NCI-H2227 treated with DMSO at 0.1 percent for 48 hours (cell line): ENCODE data around the gene SEPTIN5.
"Not testable (repeated sequence)": the region's sequence is repeated elsewhere in the genome, so short reads cannot be mapped to it uniquely, and the experiment has no call there.

Experiments
- DNase-seq: peaks from one replicate; lab custom pipeline; 2025; lab: John Stamatoyannopoulos, UW

The SEPTIN5 gene

DNA sequence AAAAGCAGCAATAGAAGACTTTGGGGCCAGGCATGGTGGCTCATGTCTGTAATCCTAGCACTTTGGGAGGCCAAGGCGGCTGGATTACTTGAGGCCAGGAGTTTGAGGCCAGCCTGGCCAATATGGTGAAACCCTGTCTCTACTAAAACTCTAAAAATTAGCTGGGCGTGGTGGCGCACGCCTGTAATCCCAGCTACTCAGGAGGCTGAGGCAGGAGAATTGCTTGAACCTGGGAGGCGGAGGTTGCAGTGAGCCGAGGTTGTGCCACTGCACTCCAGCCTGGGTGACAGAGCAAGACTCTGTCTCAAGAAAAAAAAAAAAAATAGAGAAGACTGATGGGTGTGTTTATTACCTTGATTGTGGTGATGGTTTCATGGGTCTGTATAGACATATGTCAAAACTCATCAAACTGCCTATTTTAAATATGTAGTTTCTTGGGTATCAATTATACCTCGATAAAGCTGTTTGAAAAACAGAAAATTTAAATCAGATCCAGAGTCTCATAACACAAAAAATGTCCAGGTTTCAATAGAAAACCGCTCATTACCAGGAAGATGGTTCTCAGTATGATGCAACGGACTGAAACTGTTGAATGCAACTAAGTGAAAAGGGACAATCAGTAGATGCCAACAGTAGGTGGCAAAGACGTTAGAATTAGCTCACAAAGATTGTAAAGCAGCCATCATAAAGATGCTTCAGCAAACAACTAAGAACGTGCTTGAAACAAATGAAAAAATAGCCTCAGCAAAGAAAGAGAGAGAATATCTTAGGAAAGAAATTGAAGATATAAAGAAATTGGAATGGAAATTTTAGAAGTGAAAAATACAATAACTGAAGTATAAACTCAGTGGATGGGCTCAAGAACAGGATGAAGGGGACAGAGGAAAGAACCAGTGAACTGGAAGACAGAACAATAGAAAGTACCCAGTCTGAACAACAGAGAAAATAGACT, 33.1 kb upstream of the SEPTIN5 start:
- DNase-seq = no peak

DNA sequence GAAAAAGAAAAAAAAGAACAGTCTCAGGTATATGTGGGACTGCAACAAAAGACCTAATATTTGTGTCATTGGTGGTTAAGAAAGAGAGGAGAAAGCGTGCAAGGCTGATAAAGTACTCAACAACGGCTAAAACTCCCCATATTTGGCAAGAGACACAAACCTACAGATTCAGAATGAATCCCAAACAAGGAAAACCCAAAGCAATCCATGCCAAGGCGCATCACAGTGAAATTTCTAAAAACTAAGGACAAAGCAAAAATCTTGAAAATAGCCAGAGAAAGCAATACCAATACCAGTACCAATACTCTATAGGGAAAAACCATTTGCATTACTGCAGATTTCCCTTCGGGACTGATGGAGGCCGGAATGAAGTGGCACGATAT, 32.4 kb upstream of the SEPTIN5 start:
- no peak for DNase-seq

- DNase-seq = no peak
Observed at GRCh38 chr22:19686946-19687345, 27.4 kb upstream of the SEPTIN5 start.

DNA sequence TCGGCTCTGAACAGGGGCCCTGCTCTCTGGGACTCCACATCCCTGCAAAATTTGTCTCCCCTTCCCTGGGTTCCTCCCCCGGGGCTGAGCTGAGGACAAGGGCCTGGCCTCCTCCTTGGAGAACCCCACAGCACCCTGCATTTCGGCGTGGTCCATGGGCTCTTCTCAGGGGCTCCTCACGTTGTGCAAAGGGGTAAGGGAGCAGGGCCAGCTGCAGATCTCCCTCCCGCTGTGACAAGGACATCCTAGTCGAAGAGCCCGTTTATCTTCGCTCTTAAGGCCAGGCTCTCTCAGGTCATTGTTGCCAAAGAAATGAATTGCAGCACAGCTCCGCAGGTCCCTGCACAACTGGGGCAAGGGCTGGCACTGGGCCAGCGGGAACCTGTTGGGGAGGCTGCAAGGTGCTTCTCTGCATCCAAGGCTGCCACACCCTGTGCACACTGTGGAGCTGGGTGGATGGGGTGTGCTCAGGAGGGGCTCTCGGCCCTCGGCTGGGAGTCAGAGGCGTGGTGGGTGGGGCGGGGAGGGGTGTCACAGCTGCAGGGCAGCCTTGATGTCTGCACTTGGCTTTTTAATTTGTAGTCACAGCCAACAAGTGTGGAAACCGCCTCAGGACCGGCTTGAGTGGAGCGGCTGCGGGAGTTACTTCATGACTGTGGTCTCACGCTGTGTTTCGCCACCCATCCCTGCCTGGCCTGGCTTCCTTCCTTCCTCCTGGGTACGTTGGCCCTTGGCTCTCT, 26.6 kb upstream of the SEPTIN5 start:
- DNase-seq = peak; percentile 7

GRCh38 chr22:19688301-19689290, 25.7 kb upstream of the SEPTIN5 start:
- no peak for DNase-seq

DNA sequence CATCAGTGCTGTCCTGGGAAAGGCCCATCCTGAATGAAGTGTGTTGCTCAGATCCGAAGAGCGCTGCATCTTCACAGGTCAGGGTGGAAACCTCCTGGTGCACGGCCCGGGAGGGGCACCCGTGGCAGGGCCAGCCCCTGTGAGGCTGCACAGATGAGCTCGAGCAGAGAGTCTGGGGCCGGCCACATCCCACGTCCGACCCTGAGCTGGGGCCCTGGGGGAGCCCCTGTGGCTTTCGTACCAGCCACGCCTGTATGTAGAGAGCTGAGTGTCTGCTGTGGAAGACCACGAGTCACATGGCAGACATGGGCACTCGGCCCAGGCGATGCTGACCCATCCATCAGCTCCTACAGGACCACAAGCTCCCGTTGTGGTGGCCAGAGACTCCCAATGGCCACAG, 24.9 kb upstream of the SEPTIN5 start:
- DNase-seq = no peak

- no peak for DNase-seq
Observed at GRCh38 chr22:19691007-19691720, 23.1 kb upstream of the SEPTIN5 start.

DNA sequence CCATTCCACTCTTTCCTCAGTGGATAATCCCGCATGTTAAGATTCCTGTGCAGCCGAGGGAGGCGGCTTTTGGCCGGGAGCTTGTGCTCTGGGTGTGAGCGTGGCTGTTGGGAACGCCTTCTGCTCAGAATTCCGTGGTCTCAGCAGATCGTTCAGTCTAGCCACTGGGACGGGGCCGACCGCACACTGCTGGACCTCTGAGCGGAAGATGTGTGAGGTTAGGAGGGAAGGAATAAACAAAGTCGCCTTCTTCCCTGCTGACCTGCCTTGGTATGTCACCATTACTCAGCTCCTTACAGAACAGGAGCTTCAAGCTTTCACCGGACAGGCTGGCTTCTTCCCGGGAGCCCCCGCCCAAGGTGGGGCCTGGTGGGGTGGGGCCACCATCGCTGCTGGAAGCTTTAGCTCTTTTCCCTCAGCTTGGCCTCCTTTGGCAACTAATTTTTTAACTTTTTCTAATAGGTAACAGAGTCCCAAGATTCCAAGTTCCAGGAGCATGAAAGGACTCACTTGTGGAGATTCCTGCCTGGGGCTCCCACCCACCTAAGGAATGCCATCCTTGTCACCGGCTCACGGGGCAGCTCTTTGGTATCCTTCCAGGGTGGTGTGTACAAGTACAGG, 22.5 kb upstream of the SEPTIN5 start:
- DNase-seq = no peak

DNA sequence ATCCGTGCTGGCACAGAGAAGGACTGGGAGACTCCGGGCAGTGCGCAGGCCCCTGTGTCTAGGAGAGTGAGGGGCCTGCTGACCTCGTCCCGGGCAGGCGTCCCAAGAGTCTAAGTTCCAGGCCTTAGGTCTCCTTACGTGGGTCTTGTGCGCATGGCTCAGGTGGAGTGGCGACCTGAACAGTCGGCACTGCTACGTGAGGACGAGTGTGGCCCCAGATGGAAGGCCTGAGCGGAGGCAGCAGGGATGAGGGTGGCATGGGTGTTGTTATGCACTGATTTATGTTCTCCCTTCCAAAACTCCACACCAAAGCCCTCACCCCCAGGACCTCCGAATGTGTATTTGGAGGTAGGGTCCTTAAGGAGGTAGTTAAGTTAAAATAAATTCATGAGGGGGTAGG, 20.7 kb upstream of the SEPTIN5 start:
- no peak for DNase-seq

DNA sequence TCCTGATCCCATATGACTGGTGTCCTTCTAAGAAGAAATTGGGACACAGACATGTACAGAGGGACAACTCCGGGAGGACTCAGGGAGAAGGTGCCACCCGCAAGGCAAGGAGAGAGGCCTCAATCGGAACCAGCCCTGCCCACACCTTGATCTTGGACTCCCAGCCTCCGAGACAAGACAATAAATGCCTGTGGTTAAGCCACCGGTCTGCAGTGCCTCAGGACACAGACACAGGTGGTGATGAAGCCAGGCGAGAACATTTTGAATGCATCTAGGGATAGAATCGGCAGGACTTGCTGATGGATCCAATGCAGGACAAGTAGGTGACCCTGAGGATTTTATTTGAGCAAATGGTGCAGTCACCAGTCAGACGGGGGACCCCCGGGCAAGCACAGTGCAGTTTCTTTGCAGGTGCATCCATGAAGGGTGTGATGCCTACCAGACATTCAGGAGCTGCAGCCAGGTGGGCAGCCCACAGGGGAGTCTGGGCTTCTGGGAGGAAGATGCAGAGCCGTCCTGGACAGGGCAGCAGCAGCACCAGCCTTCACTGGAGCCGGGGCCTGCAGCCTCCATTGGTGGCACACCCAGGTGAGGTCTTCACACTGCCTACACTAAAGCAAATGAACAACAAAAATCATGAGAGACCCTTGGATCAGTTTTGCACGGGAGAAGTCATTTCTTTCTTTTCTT, 20.2 kb upstream of the SEPTIN5 start:
- DNase-seq = no peak

- no peak for DNase-seq
Observed at GRCh38 chr22:19694696-19695095, 19.6 kb upstream of the SEPTIN5 start.

DNA sequence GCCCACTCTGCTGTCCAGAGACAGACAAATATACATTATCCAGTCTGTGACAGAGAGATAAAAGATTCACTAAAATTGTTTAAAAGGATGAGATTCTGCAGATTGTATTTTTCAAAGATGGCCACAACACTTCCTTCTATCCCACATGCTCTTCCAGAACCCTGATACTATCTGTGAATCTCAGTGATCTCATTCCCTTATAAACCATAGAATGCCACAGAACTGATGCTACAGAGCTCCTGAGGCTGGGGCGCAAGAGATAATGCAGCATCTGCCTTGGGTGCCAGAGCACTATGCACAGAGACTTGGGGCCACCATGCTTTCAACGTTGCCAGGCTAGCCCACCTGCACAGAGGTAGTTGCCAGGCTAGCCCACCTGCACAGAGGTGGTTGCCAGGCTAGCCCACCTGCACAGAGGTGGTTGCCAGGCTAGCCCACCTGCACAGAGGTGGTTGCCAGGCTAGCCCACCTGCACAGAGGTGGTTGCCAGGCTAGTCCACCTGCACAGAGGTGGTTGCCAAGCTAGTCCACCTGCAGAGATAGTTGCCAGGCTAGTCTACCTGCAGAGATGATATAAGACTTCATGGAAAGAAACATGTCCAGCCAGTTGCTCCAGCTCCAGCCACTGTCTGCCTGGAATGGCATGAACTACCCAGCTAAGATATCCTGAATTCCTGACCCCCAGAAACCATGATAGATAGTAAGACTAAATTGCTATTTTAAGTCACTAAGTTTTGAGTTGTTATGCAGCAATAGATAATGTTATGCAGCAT, 17.6 kb upstream of the SEPTIN5 start:
- no peak for DNase-seq

DNA sequence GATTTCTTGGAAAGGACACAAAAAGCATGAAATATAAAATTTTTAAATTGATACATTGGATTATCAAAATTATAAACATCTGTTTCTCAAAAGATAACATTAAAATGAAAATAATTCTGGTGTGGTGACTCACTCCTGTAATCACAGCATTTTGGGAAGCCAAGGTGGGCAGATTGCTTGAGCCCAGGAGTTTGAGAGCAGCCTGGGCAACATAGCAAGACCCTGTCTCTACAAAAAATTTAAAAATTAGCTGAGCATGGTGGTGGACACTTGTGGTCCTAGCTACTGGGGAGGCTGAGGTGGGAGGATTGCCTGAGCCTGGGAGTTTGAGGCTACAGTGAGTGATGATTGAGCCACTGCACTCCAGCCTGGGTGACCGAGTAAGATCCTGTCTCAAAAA, 16.4 kb upstream of the SEPTIN5 start:
- not testable (repeated sequence) for DNase-seq

GRCh38 chr22:19700790-19701419, 13.4 kb upstream of the SEPTIN5 start:
- DNase-seq = no peak

DNA sequence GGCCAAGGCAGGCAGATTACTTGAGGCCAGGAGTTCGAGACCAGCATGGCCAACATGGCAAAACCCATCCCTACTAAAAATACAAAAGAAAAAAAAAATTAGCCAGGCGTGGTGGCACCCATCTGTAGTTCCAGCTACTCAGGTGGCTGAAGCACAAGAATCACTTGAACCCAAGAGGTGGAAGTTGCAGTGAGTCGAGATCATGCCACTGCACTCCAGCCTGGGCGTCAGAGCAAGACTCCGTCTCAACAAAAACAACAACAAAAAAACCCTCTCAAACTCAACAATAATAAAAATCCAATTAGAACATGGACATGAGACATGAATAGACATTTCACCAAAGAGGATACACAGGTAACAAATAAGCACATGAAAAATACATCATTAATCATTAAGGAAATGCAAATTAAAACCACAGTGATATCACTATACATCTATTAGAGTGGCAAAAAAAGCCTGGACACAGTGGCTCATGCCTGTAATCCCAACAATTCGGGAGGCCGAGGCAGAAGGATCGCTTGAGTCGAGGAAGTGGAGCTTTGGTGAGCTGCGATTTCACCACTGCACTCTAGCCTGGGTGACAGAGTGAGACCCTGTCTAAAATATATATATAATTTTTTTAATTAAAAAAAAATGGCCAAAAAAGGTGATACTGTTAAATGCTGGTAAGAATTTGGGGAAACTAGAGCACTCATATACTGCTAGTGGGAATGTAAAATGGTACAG, 12.7 kb upstream of the SEPTIN5 start:
- DNase-seq = no peak

DNA sequence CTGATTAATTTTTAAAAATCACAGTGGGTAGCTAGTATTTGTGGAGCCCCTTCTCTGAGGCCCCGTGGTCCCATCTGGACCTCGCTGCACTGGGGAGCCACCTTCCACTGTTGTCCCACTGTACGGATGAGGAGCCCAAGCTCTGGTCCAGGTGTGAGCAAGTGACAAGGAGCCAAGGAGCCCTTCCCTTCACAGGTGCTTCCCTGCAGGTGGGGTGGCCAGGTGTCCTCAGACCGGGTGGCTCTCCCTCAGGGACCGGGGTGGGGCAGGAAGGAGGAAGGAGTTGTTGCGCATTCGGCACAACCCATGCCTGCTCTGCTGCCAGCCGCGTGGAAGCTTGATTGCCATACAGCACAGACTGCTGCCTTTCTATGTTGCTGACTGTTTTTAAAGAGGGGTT, 10.4 kb upstream of the SEPTIN5 start:
- DNase-seq = no peak

- DNase-seq = no peak
Observed at GRCh38 chr22:19704355-19705015, 9.8 kb upstream of the SEPTIN5 start.
